A549 treated with dexamethasone at 1 μM for 4 hours (cell line): Measurements from ENCODE around the gene FAM170B. TPM values are rescaled to one million over a fixed set of nuclear protein-coding genes. Genes with fewer than 3 reads are reported as not detected.

Experiments
- total RNA-seq: library from RNA; stranded (reverse); fragments of 200-300 nt; extraction: Qiagen RNA extraction; gene quantifications from 5 replicates; pipeline ENCODE4 v1.2.3, GENCODE V29; 2022

FAM170B gene
- total RNA-seq, result not detected in 5 replicates

DNA sequence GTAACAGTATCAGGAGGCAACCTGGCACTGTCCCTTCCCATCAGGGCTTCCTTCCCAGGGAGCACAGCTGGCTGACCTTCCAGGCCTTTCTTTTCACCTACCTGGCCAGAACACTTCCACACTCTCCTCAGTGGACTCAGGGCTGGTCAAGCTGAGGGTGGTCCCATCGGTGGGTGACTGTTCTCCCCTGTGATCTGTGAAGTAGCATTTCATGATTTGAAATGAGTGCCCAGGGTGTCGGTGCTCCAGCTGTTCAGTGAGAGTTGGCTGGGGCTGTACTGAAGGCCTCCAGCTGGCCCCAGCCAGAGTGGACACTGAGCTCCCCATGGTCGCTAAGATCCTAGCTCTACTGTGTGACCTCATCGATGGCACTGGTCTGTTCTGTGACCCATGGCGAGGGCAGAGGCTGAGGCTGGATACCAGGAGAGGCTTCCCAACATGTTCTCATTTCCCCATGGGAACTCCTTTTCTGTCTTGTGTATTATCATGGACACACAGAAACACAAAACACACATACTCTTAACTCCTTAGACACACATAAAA is at the start of gene FAM170B:
FAM170B (minus strand) TSS at position 316 of the 543 bp plus-strand sequence; CDS start at position 213, 103 bp downstream.

DNA sequence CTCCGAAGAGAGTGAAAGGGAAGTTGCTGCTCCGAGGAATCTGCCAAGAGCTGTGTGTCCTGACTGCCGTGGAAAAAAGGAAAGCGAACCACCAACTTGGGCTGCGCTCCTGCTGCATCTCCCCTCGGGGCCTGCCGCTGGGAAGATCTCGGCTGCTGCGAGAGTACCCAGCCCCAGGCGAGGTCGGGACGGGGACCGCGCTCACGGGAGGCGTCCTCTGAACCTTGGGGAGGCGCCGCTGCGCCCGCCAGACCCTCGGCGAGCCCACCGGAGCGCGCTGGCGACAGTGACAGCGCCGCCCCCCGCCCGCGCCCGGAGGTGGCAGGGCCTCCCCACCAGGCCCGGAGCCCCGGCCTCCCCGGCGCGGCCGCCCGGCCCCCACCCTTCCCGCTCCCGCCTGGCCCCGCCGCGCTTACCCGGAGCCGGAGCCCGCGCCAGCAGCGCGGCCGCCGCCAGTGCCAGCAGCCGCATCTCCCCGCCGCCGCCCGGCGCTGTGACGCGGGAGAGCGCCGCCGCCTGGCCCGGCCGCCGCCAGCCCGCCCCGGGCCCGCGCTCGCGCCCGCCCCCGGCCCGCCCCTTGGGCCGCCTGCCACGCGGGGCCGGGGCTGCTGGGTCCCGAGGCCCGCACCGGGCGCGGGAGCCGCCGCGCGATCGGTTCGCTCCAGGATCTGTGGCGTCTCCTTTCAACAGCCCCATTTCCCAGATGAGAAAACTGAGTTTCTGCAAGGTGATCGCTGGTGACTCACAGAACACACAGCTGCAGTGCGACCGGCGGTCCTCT is 18.6 kb downstream of the FAM170B start, which contains the start of gene VSTM4:
VSTM4 (minus strand) TSS at position 508 of the 781 bp plus-strand sequence; CDS start at position 471, 37 bp downstream.

Other genes with a start within 250 kb of the FAM170B start
- gene LRRC18, start 194.2 kb downstream of the FAM170B start, total RNA-seq, result not detected in 5 replicates
- 0.24 to 0.42 TPM (median 0.35 TPM) in 5 replicates for gene VSTM4, start 18.5 kb downstream of the FAM170B start, total RNA-seq
- gene TMEM273, start 54.4 kb upstream of the FAM170B start, total RNA-seq, result not detected in 5 replicates
- gene C10orf71, start 165.1 kb upstream of the FAM170B start, total RNA-seq, result not detected in 5 replicates